Measurements from ENCODE around the gene PRKAB1.

The PRKAB1 gene

GRCh38 chr12:119715268-119715620 lies 47.3 kb downstream of the PRKAB1 start:
- DNase-seq: no peak

DNA sequence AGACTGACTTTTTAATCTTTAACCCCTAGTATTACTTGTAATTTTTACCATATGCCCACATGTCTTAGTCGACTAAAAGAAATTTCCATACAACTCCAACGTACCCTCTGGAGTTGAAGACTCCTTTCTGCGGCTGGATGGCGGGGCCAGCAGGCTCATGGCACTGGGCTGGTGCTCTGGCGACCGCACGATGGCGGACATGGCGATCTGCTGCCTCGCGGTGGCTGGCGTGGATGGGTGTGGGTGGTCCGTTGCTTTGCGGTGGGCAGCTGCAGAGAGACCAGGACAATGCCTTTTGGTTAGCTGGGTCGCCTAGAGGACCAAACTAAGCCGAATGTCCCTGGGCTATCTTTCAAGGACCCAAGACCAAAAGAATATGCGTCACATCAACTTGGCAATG lies 50.2 kb downstream of the PRKAB1 start:
- no peak for DNase-seq

GRCh38 chr12:119720349-119720748 lies 52.4 kb downstream of the PRKAB1 start:
- DNase-seq: no peak

DNA sequence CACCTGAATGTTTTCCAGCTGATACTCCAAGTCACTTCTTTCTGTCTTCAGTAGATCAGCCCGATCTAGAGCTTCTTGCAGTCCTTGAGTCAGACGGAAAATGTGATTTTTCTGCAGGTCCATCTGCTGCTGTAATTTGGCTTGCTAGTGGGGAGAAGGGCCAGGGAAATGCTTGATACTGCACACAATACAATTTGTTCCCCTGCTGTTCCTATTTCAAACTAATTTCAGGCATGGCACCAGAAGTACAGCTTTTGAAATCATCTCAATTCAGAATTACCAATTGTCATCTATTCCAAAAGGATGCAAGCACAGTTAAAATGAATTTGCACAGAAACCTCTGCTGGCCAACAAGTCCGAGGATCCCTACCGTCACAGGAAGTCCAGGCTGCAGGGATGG lies 53.4 kb downstream of the PRKAB1 start:
- DNase-seq: no peak

DNA sequence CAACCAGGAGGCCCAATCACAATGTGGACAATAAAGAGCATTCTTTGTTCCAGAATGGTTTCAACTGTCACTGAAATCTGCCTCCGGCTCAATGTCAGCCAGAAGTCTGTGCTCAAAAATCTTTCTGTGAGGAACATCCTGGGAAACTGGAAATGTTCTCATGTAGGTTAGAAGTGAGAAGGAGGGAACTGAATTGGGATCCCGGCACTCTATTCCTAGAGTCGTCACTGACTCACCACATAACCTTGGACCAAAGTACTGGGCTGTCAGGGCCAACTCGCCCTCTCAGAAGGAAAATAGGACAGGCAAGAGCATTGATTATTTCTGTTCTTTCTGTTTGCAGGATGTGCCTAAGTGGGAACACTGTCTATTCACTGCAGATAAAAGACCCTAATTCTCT lies 57.6 kb downstream of the PRKAB1 start:
- no peak for DNase-seq

DNA sequence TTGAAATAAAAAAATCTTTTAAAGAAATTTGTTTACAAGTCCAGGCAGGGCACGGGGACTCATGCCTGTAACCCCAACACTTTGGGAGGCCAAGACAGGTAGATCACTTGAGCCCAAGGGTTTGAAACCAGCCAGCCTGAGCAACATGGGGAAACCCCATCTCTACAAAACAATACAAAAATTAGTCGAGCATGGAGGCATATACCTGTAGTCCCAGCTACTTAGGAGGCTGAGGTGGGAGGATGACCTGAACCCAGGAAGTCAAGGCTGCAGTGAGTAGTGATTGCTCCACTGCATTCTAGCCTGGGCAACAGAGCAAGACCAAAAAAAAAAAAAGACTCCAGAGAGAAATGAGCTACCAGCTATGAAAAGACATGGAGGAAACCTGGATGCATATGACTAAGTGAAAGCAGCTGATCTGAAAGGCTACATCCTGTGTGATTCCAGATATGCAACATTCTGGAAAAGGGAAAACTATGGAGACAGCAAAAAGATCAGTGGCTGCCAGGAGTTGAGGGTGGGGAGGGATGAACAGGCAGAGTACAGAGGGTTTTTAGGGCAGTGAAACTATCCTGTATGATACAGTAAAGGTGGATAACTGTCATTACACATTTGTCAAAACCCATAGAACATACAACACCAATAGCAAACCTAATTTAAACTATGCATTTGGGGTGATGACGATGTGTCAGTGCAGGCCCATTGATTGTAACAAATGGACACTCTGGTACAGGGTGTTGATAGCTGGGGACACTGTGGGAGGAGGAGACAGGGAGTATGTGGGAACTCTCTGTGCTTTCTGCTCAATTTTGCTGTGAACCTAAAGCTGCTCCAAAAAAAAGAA lies 59.9 kb downstream of the PRKAB1 start:
- no peak for DNase-seq

DNA sequence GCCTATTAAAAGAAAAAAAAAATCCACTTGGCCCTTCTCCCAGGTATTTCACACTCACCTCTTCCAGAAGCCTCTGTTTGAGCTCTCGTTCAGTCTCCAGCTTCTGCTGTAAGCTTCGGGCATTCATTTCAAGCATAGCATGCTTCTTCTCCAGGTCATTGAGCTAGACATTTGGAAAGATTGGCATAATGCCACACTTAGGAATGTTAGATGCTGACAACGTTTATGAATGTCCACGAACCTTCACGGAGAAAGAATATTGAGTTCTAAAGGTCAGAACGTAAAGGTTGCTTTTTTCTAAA lies 60.5 kb downstream of the PRKAB1 start:
- no peak for DNase-seq

DNA sequence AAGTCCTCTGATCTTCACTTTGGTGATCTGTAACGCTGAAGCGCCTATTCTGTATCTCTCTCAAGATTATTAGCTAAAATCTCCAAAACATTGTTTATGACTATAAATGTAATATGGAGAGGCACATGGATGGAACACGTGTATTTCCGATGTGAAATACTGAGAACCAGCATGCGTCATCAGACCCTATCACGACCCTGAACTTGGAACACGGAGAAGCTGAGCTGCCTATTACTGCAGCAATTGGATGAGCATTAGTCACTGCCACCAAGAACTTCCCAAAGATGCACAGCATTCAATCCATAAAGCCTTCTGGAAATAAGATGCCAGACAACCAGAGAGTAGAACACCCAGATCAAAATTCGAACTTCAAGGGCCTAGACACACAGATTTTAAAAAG lies 61.9 kb downstream of the PRKAB1 start:
- no peak for DNase-seq

DNA sequence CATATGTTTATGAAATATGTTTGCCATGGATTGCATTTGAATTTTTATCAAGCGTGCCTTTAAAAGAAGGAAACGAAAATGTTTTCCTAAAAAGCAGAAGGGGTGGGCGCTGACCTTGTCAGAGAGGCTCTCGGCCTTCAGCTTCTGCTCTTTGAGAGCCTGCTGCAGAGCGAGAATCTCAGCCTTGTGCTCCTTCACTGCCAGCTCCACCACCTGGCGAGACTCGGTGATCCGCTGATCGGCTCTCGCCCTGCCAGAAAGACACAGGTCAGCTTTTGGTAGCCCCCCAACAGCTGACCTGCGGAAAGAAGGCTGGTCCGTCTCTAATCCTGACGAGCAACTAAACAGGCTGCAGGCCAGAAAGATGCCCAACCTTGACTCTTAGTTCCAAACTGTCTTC lies 62.4 kb downstream of the PRKAB1 start:
- no peak for DNase-seq
